T-helper 9 cell (primary cell): ENCODE results near the gene SREK1IP1.
"Not testable (repeated sequence)": the region's sequence is repeated elsewhere in the genome, so short reads cannot be mapped to it uniquely, and the experiment has no call there.

ENCODE experiments used
- DNase-seq: peaks from one replicate; pipeline ENCODE4 v3.0.0-alpha.2; 2020

SREK1IP1 gene

DNA sequence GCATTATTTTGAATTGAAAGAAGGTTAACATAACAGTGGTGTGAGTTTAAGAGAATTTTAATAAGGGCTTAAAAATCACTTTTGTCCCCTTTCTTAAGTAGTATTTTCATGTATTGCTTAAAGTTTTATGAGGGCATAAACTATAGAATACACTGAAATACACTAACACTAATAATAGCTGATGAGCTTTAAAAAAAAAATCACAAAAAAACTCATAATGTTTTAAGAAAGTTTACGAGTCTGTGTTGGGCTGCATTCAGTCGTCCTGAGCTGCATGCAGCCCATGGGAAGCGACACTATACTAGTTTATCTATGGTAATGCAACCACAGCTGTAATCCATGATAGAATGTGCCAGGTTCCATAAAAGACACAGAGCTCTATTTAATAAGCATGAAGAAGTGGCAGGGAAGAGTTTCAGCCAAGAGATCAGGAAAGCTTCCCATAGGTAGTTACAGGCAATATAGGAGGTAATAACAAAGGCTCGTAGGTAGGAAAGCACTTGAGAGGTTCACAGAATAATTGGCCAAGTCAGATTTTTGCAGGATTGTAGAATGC lies 4.5 kb downstream of the SREK1IP1 start:
- DNase-seq: no peak

DNA sequence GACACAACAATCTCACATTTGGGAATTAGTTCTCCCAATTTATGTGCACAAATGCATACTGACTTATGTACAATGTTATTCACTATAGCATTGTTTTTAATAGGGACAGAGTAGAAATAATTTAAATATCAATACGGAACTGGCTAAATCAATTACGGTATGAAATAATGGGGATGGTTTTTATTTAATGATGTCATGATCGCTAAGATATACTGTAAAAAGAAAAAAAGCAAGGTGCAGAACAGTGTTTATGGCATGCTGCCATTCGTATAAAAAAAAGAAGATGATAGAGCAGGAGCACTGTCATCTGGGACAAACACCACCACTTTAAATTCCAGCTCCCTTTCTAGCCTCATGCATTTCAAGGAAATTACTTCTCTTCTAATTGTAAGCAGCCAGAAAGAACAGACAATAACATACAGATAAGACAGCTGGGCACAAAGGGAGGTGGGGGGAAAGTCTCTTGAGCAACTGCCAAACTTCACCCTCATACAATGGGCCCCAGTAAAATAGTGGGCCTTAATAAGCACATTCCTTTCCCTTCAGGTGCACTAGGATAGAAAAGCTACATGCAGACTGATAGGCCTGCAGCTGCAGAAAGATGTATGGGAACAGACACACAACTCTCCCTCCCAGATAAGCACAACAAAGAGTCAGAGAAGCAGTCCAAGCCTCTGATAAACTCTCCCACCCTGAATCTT lies 8.4 kb downstream of the SREK1IP1 start:
- no peak for DNase-seq

DNA sequence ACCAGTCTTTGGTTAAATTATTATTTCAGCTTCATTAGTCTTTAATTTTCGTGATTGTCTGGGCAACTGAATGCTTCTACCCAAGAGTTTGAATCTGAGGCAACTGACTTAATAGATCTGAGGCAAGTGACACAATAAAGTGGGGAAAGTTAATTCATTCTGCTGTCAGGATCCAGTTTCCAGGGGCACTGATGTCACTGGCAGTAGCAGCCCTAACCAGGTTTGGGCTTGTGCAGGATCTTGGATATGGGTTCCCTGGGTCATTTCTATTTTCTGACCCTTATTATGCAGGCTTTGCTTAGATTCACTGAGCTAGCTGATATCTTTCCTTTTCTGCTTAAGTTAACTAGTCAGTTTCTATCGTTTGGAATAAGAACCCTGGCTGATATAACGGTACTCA lies 9.6 kb downstream of the SREK1IP1 start:
- DNase-seq: no peak

DNA sequence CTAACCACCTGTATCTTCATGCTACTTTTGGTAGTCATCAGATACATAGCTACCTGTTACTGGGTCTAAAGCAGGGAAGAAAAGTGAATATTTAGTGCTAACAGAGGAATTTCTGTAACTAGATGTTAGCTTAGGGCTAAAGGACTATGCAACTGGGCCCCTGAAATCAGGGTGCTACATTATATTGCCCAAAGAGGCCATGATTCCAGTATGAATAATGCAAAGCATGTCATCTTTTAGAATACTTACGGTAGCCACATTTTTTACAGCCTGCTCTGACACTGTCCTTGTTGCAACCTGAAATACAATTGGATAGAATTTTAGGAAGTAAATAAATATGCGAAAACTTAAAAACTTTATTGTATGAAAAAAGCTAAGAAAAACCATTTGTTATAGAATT lies 14.4 kb downstream of the SREK1IP1 start:
- DNase-seq: no peak

DNA sequence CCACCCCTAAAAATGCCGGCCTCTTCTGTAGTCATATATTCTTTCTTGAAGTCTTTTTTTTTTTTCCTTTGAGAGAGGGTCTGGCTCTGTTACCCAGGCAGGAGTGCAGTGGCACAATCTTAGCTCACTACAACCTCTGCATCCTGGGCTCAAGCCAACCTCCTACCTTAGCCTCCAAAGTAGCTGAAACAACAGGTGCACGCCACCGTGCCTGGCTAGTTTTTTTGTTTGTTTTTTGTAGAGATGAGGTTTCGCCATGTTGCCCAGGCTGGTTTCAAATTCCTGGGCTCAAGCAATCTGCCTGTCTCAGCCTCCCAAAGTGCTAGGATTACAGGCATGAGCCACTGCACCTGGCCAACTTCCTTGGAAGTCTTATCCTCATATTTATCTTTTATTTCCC lies 19.1 kb downstream of the SREK1IP1 start:
- DNase-seq: no peak

DNA sequence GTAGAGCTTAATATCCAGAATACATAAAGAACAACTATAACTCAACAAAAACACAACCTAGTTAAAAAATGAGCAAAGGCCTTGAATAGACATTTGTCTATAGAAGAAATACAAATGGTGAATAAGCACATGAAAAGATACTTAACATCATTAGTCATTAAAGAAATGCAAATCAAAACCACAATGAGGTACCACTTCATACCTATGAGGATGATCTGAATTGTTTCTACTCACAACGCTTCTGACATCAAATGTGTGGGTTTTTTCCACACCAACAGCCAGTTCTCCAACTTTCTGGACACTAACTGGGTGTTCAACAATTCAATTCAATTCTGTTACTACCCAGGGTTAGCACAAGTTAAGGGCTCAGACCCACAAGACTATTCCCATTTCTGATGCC lies 22.0 kb downstream of the SREK1IP1 start:
- DNase-seq: no peak

DNA sequence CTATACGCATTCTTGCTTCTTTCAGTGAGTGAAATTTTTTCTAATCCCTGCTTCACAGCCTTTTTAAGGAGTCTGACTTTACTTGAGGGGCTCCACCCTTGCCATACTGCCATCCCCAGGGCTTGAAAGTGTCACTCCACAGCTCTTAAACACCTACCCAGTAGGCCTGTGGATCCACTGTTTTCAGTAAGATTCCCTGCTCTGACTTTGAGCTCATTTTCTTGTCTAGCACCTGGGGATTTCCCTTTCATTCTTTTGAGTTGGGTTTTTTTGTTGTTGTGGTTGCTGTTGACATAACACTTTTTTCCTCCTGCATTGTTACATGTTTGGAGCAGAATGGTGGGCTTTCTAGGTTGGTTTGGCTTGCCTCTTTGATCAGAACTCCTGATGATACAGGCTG lies 23.6 kb downstream of the SREK1IP1 start:
- DNase-seq: no peak

DNA sequence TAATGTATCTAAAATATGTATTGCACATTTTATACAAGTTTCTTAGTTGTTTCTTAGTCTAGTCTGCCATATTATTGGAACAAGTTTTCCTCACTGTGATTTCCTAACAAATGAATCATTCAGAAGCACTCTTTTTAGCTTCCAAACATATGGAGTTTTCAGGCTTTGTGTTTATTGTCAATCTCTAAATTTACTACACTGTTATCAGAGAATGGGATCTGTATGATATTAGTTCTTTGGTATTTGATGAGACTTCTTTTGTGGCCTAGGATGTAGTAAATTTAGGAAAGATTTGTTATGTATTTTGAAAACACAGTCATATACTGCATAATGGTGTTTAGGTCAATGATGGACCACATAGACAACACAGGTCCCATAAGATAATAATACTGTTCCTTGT lies 25.7 kb downstream of the SREK1IP1 start:
- no peak for DNase-seq

DNA sequence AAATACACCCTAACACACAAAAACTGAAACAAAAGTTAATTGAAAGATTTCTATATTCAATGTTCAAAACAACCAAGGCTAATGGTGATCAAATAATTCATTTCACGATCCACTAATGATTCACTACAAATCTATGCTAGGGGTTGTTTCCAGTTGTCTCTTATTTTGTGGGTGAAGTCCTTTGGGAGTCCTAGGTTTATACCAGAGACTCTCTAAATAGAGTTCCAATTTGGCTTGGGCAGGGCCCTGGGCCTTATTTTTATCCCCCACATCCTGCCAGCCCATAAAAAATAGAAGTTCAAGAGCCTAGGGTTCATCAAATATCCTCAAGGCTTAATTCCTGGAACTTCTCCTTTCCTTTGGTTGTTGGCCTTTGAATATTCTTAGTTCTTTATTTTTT lies 26.1 kb downstream of the SREK1IP1 start:
- DNase-seq: no peak

DNA sequence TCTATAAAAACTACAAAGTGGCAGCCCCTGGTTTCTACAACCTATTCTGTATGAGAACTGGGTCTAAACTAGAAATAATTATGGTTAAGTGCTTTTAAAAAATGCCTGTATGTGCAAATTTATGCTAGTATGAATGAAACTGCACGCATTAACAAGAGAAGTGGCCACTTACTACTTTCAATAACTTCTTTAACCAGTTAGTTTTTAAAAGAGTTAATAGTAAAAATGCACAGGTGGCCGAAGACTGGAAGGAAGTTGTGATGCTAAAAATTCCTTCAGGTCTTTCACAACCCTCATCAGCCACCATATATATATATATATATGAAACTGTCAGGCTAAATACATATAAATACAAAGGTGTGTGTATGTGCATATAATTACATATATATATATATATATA lies 41.3 kb downstream of the SREK1IP1 start:
- no peak for DNase-seq

DNA sequence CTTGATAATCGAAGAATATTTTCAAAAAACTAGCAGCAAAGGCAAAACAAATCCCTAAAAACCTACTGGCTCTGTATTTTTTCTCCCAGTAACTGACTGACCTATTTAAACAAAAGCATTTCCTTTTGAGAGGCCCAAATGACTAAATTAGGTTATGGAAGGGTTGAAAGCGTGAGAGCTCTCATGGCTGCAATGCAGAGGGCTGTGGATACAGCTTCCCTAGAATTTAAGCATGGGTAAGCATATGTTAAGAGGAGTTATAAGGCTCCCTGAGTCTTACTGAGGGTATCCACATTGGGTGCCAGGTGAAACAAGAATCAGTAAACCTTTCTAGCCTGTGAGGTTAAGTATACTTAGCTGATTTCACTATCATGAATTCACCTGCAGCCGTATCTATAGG lies 45.9 kb downstream of the SREK1IP1 start:
- DNase-seq: no peak

DNA sequence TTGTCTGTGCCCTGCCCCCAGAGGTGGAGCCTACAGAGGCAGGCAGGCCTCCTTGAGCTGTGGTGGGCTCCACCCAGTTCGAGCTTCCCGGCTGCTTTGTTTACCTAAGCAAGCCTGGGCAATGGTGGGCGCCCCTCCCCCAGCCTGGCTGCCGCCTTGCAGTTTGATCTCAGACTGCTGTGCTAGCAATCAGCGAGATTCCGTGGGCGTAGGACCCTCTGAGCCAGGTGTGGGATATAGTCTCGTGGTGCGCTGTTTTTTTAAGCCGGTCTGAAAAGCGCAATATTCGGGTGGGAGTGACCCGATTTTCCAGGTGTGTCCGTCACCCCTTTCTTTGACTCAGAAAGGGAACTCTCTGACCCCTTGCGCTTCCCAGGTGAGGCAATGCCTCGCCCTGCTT lies 54.0 kb downstream of the SREK1IP1 start:
- DNase-seq: not testable (repeated sequence)

DNA sequence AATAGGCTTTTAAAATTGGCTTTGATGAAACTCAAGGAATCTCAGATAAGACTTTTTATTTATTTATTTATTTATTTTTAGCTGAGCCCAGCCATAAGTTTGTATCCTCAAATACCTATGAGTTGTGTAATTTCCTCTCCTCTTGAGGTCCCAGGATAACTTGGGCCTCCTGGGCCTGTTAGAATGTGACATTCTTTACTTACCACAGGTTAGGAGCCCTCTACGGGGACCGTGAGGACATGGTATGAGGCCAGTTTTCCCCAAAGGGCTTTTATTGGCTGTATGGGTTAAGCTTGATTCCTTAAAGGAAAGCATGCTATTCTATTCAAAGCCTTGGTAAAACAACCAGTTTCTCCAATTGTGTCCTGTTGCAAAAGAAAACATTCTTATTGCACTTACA lies 61.3 kb downstream of the SREK1IP1 start:
- DNase-seq: no peak

DNA sequence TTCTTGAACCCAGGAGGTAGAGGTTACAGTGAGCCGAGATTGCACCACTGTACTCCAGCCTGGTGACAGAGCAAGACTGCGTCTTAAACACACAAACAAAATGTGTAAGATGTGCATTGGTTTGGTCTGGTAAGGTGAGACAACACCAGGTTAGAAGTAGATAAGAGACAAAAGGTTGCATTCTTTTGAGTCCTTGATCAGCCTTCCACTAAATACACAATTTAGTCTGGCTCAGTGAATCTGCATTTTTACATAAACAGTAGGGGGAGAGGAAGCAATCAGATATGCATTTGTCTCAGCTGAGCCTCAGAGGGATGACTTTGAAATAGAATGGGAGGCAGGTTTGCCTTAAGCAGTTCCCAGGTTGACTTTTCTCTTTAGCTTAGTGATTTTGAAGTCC lies 62.4 kb downstream of the SREK1IP1 start:
- DNase-seq: not testable (repeated sequence)

DNA sequence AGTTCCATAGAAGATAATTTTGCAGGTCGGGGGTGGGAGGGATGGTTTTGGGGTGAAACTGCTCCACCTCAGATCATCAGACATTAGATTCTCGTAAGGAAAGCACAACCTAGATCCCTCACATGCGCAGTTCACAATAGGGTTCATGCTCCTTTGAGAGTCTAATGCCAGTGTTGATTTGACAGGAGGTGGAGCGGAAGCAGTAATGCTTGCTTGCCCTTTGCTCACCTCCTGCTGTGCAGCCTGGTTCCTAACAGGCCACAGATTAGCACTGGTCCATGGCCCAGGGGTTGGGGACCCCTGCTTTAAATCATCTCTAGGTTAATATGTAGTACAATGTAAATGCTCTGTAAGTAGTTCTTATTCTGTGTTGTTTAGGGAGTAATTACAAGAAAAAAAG lies 67.7 kb downstream of the SREK1IP1 start:
- DNase-seq: no peak

DNA sequence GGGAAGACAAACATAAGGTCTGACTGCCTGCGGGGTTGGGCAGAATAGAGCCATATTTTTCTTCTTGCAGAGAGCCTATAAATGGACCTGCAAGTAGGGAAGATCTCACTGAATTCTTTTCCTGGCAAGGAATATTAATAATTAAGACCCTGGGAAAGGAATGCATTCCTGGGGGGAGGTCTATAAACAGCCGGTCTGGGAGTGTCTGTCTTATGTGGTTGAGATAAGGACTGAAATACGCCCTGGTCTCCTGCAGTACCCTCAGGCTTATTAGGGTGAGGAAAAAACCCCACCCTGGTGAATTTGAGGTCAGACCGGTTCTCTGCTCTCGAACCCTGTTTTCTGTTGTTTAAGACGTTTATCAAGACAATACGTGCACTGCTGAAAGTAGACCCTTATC lies 72.1 kb downstream of the SREK1IP1 start:
- DNase-seq: not testable (repeated sequence)

DNA sequence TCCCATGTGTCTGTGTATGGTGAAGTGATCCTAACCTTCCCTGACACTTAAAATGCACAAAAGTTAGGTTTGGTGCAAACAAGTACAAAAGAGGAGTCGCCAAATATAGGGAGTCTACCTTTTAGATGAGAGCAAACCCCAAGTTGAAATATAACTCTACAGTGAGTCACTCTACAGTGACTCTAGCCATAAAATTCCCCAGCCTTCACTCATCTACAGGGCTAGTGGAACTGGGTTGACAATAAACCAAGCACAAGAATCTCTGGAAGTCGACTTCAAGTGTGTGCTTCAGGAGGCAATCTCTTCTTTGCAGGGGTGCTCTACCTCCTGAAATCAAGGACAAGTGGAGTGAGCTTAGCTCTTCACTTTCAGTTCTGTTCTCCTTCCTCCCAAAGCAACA lies 74.9 kb downstream of the SREK1IP1 start:
- DNase-seq: no peak

DNA sequence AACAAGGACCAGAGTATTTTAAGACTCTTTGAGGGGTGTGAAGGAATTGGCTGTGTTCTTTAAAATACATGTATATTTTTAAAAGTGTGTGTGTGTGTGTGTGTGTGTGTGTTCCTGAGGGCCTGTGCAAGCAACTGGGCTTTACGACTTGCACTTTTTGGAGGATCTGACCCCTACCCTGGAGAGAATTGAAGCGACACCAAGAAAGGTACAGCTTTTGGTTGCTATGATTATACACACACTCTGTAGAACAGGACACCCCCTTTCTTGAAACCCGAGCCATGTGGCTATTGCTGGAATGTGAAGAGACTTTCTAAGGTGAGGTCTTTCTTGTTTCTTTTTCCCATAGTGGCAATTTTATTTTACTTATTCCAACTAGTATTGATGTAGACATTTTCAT lies 77.2 kb downstream of the SREK1IP1 start:
- DNase-seq: no peak

DNA sequence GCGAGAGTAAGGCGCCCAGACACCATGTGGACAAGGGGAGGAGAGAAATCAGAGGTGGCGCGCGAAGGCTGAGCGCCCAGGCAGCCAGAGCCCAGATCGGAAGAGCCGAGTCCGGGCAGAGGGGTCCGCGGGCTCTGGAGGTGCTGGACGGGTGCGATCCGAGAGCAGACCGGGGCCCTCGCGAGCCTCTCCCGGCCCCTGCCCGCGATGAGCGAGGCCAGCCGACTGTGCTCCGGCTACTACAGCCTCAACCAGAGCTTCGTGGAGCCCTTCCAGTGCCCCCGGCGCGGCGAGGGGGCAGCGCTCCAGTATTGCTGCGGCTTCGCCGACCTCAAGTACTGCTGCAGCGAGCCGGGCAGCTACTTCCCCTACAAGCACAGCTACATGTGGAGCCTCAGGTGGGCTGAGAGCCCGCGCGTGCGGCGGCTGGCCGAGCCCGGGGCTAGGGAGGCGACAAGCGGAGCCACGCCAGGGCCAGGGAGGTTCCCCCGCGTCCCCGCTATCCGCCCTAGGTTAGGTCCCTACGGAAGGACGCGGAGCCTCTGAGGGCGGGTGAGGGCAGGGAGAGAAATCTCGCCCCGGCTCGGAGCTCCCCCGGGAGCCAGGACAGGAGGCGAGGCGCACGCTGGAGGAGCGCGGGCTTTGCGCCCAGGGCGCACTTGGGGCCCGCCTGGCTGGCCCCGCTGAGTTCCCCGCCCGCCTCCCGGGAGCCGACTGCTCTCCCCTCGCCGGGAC lies 77.9 kb downstream of the SREK1IP1 start, which contains the start of gene SHISAL2B:
TSS of gene SHISAL2B (plus strand) at position 87 of the 735 bp plus-strand sequence. CDS start at position 208, 121 bp downstream.
- no peak for DNase-seq

DNA sequence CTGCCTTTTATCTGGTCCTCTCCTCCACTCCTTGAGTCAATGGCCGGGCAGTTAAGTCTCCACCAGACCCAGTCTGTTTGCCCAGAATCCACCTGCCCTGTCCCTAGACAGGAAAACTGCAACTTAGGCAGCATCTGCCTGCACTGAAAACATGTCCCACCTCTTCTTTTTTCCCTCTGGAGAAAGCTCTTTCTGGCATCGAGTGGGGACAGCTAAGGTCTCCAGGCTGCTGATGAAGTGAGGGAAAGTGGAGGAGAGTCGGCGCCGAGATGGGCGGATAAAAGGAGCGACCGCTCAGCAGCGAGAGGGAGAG lies 78.4 kb downstream of the SREK1IP1 start:
- no peak for DNase-seq

DNA sequence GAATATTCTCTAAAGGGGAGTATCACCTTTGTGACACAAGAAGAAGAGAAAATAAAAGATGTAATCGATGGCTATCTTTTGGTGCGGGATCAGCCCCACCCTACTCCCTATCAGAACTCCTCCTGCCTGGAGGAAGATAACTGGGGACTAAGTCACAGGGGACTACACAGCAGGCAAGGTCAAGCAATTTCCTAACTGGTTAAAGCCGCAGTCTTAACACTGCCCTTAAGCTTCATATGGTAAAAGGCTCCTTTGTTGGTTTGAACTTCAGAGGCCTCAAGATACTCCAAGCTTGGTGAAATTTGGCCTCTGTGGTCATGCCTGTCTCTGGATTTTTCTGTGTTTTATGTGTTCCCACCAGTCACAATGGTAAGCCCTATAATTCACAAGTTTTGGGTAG lies 79.5 kb downstream of the SREK1IP1 start:
- no peak for DNase-seq

DNA sequence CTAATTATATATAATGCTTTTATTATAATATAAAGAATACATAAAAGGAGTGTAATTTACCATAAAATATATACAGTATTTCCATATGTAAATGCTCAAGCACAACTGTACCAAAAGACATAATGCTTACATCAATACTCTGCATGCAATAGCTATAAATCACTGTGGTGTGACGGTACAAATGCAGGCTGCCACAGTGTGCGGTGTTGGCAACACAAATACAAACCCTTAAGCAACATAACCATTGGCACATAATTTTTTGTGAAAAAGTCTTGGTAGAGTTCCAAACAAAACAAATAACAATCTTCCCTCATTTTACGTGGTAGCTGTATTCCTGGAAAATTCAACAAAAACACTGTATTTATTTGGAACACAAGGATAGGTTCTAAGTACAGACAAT lies 80.1 kb downstream of the SREK1IP1 start:
- no peak for DNase-seq

DNA sequence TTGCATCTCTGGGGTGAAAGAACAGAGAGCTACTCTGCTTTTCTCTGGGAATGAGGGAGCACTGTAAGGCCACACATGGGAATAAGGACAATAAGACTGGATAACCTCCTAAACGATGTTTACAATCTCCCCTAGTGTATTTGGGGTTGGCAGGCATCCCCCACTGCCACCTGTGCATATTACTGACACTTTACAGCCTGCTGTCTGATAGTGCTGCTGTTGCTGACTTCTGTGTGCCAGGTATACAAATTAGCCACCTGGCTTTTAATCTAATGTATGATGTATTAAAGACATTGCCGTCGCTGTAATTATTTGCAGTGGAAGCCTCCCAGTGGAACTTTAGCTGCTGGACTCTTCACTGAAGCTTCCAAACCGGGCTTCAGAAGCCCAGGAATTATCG lies 82.6 kb downstream of the SREK1IP1 start:
- no peak for DNase-seq

DNA sequence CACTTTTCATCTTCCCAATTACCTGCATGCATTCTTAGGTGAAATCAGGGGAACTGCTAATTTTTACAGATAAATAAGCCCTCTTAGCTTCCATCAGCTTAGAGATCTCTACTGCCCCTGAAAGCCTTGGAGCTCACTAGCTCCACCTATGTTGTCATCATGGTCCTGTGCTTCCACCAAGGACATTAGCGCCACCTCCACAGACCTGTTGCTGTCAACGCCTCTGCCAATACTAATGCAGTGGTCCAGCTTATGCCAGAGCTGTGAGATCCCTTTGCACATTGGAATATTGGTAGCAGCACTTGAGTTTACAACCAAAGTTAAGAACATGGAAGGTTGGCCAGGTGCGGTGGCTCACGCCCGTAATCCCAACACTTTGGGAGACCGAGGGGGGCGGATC lies 85.9 kb downstream of the SREK1IP1 start:
- DNase-seq: no peak

DNA sequence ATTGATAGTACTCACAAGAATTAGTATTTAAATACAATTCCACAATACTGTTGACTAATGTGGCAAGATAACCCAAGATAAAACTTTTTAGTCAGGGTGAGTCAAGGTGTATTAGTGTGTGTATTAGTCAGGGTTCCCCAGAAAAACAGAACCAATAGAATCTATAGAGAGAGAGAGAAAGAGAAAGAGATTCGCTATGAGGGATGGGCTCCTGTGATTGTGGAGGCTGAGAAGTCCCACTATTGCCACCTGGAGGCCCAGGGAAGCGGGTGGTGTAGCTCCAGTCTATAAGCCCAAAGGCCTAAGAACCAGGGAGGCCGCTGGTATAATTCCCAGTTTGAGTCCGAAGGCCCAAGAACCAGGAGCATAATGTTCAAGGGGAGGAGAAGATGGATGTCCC lies 88.2 kb downstream of the SREK1IP1 start:
- no peak for DNase-seq
